ENCODE data around the gene CSF3. TPM values are rescaled to one million over a fixed set of nuclear protein-coding genes. Genes with fewer than 3 reads are reported as not detected.
A peak's percentile ranks its signal among the peaks of the same experiment; 100 is the strongest.

CSF3 gene
- total and polyA plus RNA-seq, 2 of the 13 experiments (the other 11 are each of a cell fraction or from before 2014, with no cell fraction given), result 0.09 TPM; not detected in 1

DNA sequence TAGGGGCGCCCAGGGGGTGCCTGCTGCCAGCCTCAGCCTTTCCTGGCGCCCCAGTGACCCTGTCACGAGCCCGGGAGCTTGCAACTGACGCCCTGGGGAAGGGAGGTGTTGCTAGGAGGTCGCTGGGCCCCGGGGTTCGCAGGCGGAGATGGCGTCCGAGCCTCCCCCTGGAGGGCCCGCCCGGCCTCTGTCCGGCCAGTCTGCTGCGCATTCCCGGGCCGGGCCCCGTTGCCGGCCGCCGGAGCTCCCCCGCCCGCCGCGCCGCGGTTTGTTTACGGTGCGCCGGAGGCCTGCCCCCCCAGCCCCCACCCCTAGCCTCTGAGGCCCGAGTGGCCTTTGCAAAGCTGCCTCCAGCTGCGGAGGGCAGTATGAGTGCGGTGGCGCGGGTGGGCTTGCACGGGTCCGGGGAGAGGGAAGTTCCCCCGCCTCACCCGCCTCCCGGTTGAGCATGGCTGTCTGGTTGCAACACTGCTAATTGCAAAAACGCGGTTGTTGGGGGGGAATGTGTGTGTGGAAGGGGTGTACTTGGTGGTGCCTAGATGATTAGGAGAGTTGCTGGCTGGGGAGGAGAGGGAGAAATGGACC lies 48.0 kb downstream of the CSF3 start (continued):
- no peak for TF ChIP-seq AKAP8 (CRISPR knock-in tag; IDR thresholded peaks at IDR 0.05)
- peak; percentile 75 for TF ChIP-seq YY1 (IDR thresholded peaks at IDR 0.05; ENCODE audit: insufficient read depth, insufficient replicate concordance, low read depth, low read length)
- no peak for TF ChIP-seq CHCHD3 (CRISPR knock-in tag; IDR thresholded peaks at IDR 0.05)
- no peak for TF ChIP-seq MAF1 (CRISPR knock-in tag; IDR thresholded peaks at IDR 0.05; ENCODE audit: borderline replicate concordance)
- no peak; the same call in 1 of the 2 replicates for TF ChIP-seq FOXO1 (CRISPR knock-in tag; IDR thresholded peaks at IDR 0.05)
- no peak for TF ChIP-seq NAIF1 (CRISPR knock-in tag; IDR thresholded peaks at IDR 0.05; ENCODE audit: borderline replicate concordance)
- TF ChIP-seq ERF (CRISPR knock-in tag; IDR thresholded peaks at IDR 0.05), result no peak
- TF ChIP-seq ZNF446 (CRISPR knock-in tag; IDR thresholded peaks at IDR 0.05), result no peak
- TF ChIP-seq ZNF530 (CRISPR knock-in tag; IDR thresholded peaks at IDR 0.05; ENCODE audit: low read depth), result no peak
- no peak for TF ChIP-seq FOXK2 (IDR thresholded peaks at IDR 0.05)
- no peak for TF ChIP-seq CCDC6 (CRISPR knock-in tag; IDR thresholded peaks at IDR 0.05)
- no peak for TF ChIP-seq REXO4 (CRISPR knock-in tag; IDR thresholded peaks at IDR 0.05; ENCODE audit: borderline replicate concordance)
- TF ChIP-seq ZNF703 (CRISPR knock-in tag; IDR thresholded peaks at IDR 0.05; ENCODE audit: borderline replicate concordance), result no peak; the same call in 1 of the 2 replicates
- TF ChIP-seq, protein P1, sequence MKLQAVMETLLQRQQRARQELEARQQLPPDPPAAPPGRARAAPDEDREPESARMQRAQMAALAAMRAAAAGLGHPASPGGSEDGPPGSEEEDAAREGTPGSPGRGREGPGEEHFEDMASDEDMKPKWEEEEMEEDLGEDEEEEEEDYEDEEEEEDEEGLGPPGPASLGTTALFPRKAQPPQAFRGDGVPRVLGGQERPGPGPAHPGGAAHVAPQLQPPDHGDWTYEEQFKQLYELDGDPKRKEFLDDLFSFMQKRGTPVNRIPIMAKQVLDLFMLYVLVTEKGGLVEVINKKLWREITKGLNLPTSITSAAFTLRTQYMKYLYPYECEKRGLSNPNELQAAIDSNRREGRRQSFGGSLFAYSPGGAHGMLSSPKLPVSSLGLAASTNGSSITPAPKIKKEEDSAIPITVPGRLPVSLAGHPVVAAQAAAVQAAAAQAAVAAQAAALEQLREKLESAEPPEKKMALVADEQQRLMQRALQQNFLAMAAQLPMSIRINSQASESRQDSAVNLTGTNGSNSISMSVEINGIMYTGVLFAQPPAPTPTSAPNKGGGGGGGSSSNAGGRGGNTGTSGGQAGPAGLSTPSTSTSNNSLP (IDR thresholded peaks at IDR 0.05; ENCODE audit: low read depth, low read length), result no peak
- TF ChIP-seq, protein P2, sequence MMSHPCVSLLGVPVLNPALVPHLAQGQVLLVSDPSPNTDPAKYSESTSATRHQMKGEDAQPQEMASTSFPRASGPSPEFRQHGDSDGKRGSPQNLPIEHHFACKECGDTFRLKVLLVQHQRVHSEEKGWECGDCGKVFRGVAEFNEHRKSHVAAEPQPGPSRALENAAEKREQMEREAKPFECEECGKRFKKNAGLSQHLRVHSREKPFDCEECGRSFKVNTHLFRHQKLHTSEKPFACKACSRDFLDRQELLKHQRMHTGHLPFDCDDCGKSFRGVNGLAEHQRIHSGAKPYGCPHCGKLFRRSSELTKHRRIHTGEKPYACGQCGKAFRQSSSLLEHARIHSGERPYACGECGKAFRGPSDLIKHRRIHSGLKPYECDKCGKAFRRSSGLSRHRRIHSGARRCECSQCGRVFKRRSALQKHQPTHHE (CRISPR knock-in tag; IDR thresholded peaks at IDR 0.05; ENCODE audit: borderline replicate concordance), result no peak
- no peak for TF ChIP-seq FOXJ3 (CRISPR knock-in tag; IDR thresholded peaks at IDR 0.05; ENCODE audit: borderline replicate concordance)
- no peak for TF ChIP-seq ZBTB1 (CRISPR knock-in tag; IDR thresholded peaks at IDR 0.05; ENCODE audit: borderline replicate concordance)
- TF ChIP-seq ZNF251 (CRISPR knock-in tag; IDR thresholded peaks at IDR 0.05), result no peak
- peak; percentile 69 for TF ChIP-seq ZNF777 (CRISPR knock-in tag; IDR thresholded peaks at IDR 0.05)
- TF ChIP-seq HNRNPH1 (optimal IDR thresholded peaks at IDR 0.05; ENCODE audit: low read depth, low read length), result no peak
- no peak for TF ChIP-seq ZNF282 (IDR thresholded peaks at IDR 0.05; ENCODE audit: partially characterized antibody)
- TF ChIP-seq SATB2 (CRISPR knock-in tag; IDR thresholded peaks at IDR 0.05), result no peak
- no peak for TF ChIP-seq FOSL2 (CRISPR knock-in tag; IDR thresholded peaks at IDR 0.05)
- TF ChIP-seq, protein P3, sequence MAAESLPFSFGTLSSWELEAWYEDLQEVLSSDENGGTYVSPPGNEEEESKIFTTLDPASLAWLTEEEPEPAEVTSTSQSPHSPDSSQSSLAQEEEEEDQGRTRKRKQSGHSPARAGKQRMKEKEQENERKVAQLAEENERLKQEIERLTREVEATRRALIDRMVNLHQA (CRISPR knock-in tag; IDR thresholded peaks at IDR 0.05), result no peak
- TF ChIP-seq POLR2AphosphoS5 (IDR thresholded peaks at IDR 0.05; ENCODE audit: low read depth, low read length), result no peak
- peak; percentile 34; the same call in 1 of the 2 replicates for TF ChIP-seq KMT2A (CRISPR knock-in tag; IDR thresholded peaks at IDR 0.05)
- no peak for TF ChIP-seq FOXP1 (IDR thresholded peaks at IDR 0.05)
- peak; percentile 27; the same call in 1 of the 2 replicates for TF ChIP-seq FOXP1 (CRISPR knock-in tag; IDR thresholded peaks at IDR 0.05)
- TF ChIP-seq ZNF839 (CRISPR knock-in tag; IDR thresholded peaks at IDR 0.05; ENCODE audit: borderline replicate concordance), result no peak; the same call in 1 of the 2 replicates
- 0 out of 2 replicates have a peak, but pooled peaks have one; percentile 35 for TF ChIP-seq ZNF850 (CRISPR knock-in tag; conservative IDR thresholded peaks at IDR 0.05)
- no peak for TF ChIP-seq ZNF749 (CRISPR knock-in tag; IDR thresholded peaks at IDR 0.05; ENCODE audit: borderline replicate concordance)
- no peak for TF ChIP-seq POLR2AphosphoS2 (IDR thresholded peaks at IDR 0.05; ENCODE audit: low read depth, low read length)

Measured in HepG2 (cell line).